ENCODE measurements around the gene GPR39. TPM values are rescaled to one million over a fixed set of nuclear protein-coding genes. Genes with fewer than 3 reads are reported as not detected.

Gene GPR39
- total RNA-seq, 4 donors from 2014 or later = 0.76 to 1.3 (median 1.2) TPM

- no peak overlapping the region for H3K4me3 ChIP-seq
- intact Hi-C loops (cut with DNase I) = no loop called here
- no peaks in the 10 kb centered on the region for H3K9me3 ChIP-seq
- no peaks in the 10 kb centered on the region for H3K36me3 ChIP-seq
- WGBS, 2 donors = 77 to 92% methylated on average over 5 of the region's 5 CpGs
- H3K4me1 ChIP-seq = peaks cover 0 to 6% (median 4%) of the 10 kb centered on the region in 3 donors
- DNase-seq = no peak
- H3K27ac ChIP-seq = no peak overlapping the region
- H3K27me3 ChIP-seq = no peaks in the 10 kb centered on the region
- TF ChIP-seq CTCF (IDR thresholded peaks at IDR 0.05) = no peak
- no peak for TF ChIP-seq POLR2A (IDR thresholded peaks at IDR 0.05)
Observed at GRCh38 chr2:132424526-132425121, 8.0 kb downstream of the GPR39 start.

GRCh38 chr2:132426033-132426432, 9.4 kb downstream of the GPR39 start:
- H3K36me3 ChIP-seq = no peaks in the 10 kb centered on the region
- H3K4me1 ChIP-seq = peaks cover 0 to 6% (median 4%) of the 10 kb centered on the region in 3 donors
- no peak overlapping the region for H3K27ac ChIP-seq
- 59 to 69% methylated on average over 3 of the region's 3 CpGs for WGBS, 2 donors
- H3K9me3 ChIP-seq = no peaks in the 10 kb centered on the region
- no peaks in the 10 kb centered on the region for H3K27me3 ChIP-seq
- no peak for DNase-seq
- no peak overlapping the region for H3K4me3 ChIP-seq
- intact Hi-C loops (cut with DNase I) = no loop called here
- TF ChIP-seq POLR2A (IDR thresholded peaks at IDR 0.05) = no peak
- no peak for TF ChIP-seq CTCF (IDR thresholded peaks at IDR 0.05)

- H3K27me3 ChIP-seq = no peaks in the 10 kb centered on the region
- DNase-seq = no peak
- no peak for TF ChIP-seq POLR2A (IDR thresholded peaks at IDR 0.05)
- no peak for TF ChIP-seq CTCF (IDR thresholded peaks at IDR 0.05)
- peaks cover 0 to 6% (median 4%) of the 10 kb centered on the region in 3 donors for H3K4me1 ChIP-seq
- intact Hi-C loops (cut with DNase I) = no loop called here
- 82 to 90% methylated on average over 4 to 5 of the region's 5 CpGs for WGBS, 2 donors
- H3K4me3 ChIP-seq = no peak overlapping the region
- no peak overlapping the region for H3K27ac ChIP-seq
- no peaks in the 10 kb centered on the region for H3K36me3 ChIP-seq
- no peaks in the 10 kb centered on the region for H3K9me3 ChIP-seq
Observed at GRCh38 chr2:132426656-132427055, 10.1 kb downstream of the GPR39 start.

- intact Hi-C loops (cut with DNase I) = no loop called here
- no peak for TF ChIP-seq POLR2A (IDR thresholded peaks at IDR 0.05)
- no peak for TF ChIP-seq CTCF (IDR thresholded peaks at IDR 0.05)
- DNase-seq = no peak
- H3K27me3 ChIP-seq = no peaks in the 10 kb centered on the region
- H3K36me3 ChIP-seq = no peaks in the 10 kb centered on the region
- 57 to 83% methylated on average over 1 to 2 of the region's 2 CpGs for WGBS, 2 donors
- H3K4me1 ChIP-seq = peaks cover 0 to 4% (median under 1%) of the 10 kb centered on the region in 3 donors
- H3K4me3 ChIP-seq = no peak overlapping the region
- no peak overlapping the region for H3K27ac ChIP-seq
- H3K9me3 ChIP-seq = no peaks in the 10 kb centered on the region
Observed at GRCh38 chr2:132429351-132429750, 12.7 kb downstream of the GPR39 start.

GRCh38 chr2:132429941-132430573, 13.5 kb downstream of the GPR39 start:
- no peak for DNase-seq
- intact Hi-C loops (cut with DNase I) = no loop called here
- no peaks in the 10 kb centered on the region for H3K27me3 ChIP-seq
- WGBS, 2 donors = 63 to 70% methylated on average over 2 of the region's 2 CpGs
- H3K4me1 ChIP-seq = no peaks in the 10 kb centered on the region
- no peak overlapping the region for H3K27ac ChIP-seq
- H3K4me3 ChIP-seq = no peak overlapping the region
- TF ChIP-seq POLR2A (IDR thresholded peaks at IDR 0.05) (no peak), CTCF (IDR thresholded peaks at IDR 0.05) (no peak)
- no peaks in the 10 kb centered on the region for H3K9me3 ChIP-seq
- no peaks in the 10 kb centered on the region for H3K36me3 ChIP-seq

All from esophagus squamous epithelium (tissue), 5 donors.